DOHH2 (cell line): ENCODE results near the gene SCRN1.

ENCODE experiments used
- H3F3A ChIP-seq: fragments of 200-600 bp; sonication (generic), shearing (Covaris generic); 2 replicates; pipeline ENCODE4 v1.6.0; 2016; ENCODE audit warnings: antibody characterized with exemption, mild to moderate bottlenecking; ENCODE audit not compliant: control insufficient read depth, insufficient read depth
- H3K27ac ChIP-seq: fragments of 200-600 bp; sonication (generic); 2 replicates; pipeline ENCODE4 v1.5.1; 2014; ENCODE audit warnings: low read depth, mild to moderate bottlenecking, low read length, moderate library complexity
- H3K27me3 ChIP-seq: fragments of 200-600 bp; sonication (generic); 2 replicates; pipeline ENCODE4 v1.6.1; 2014; ENCODE audit warnings: mild to moderate bottlenecking, low read length, mixed read lengths; ENCODE audit not compliant: control insufficient read depth
- H3K36me3 ChIP-seq: fragments of 200-600 bp; sonication (generic); 2 replicates; pipeline ENCODE4 v1.6.1; 2014; ENCODE audit warnings: mild to moderate bottlenecking, low read length, moderate library complexity, mixed read lengths; ENCODE audit not compliant: control insufficient read depth
- H3K4me1 ChIP-seq: fragments of 200-600 bp; sonication (generic); 2 replicates; pipeline ENCODE4 v1.6.1; 2014; ENCODE audit warnings: mild to moderate bottlenecking, low read length, mixed read lengths; ENCODE audit not compliant: control insufficient read depth
- H3K4me2 ChIP-seq: fragments of 200-600 bp; sonication (generic); 2 replicates; pipeline ENCODE4 v1.6.0; 2014; ENCODE audit warnings: mild to moderate bottlenecking, low read length, moderate library complexity
- H3K4me3 ChIP-seq: fragments of 200-600 bp; sonication (generic); 2 replicates; pipeline ENCODE4 v1.5.1; 2014; ENCODE audit warnings: mild to moderate bottlenecking, low read length, mixed read lengths
- H3K79me2 ChIP-seq: fragments of 200-600 bp; sonication (generic); 2 replicates; pipeline ENCODE4 v1.6.1; 2014; ENCODE audit warnings: mild to moderate bottlenecking, low read length, mixed read lengths; ENCODE audit not compliant: control insufficient read depth
- H3K9me2 ChIP-seq: fragments of 200-600 bp; sonication (generic); replicated peaks from 2 replicates; pipeline ENCODE4 v1.6.1; 2014; ENCODE audit warnings: mild to moderate bottlenecking, low read length, mixed read lengths; ENCODE audit not compliant: control insufficient read depth
- H3K9me3 ChIP-seq: fragments of 200-600 bp; sonication (generic); 2 replicates; pipeline ENCODE4 v1.6.1; 2014; ENCODE audit warnings: antibody characterized with exemption, low read length, mixed read lengths; ENCODE audit not compliant: control insufficient read depth, insufficient read depth
- H4K20me1 ChIP-seq: fragments of 200-600 bp; sonication (generic); 2 replicates; pipeline ENCODE4 v1.6.0; 2014; ENCODE audit warnings: low read depth, mild to moderate bottlenecking, antibody characterized with exemption, low read length, moderate library complexity; ENCODE audit not compliant: control insufficient read depth, insufficient read depth
- CTCF ChIP-seq: fragments of 200-600 bp; sonication (generic); IDR thresholded peaks from one replicate; pipeline ENCODE4 v1.5.1; 2014; ENCODE audit warnings: antibody characterized with exemption, mild to moderate bottlenecking, low read depth, low read length; ENCODE audit not compliant: poor library complexity, severe bottlenecking
- EZH2phosphoT487 ChIP-seq: fragments of 200-600 bp; sonication (generic); IDR thresholded peaks from 2 replicates; pipeline ENCODE4 v1.6.1; 2017; ENCODE audit warnings: borderline replicate concordance, mild to moderate bottlenecking, antibody characterized with exemption, low read length, moderate library complexity, mixed read lengths

Gene SCRN1

DNA sequence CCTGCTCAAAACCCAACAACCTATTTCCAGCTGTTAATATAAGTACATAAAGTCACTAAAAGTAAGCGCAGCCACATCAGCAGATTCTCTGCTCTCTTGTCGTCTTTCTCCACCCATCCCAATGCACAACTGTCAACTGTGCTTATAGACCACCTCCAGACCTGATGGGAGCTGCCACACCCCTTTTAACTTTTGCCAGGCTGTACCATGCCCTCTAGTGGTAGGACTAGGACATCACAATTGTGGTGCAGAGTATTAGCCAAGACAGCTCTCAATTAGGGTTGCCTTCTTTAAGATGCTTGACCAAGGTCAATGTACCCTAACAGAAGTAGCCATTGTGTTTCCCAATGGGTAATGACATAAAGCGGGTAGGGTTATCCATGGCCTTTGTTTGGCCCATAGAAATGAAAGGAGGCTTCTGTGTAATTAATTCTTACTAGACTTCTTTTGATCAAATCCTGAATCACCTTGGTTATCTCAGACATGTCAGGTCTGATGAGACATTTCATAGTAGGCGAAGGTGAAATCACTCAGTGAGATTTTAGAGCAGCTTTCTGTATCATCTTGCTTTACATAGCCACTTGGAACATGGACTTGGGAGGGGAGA, 68.1 kb downstream of the SCRN1 start:
- H3K4me2 ChIP-seq: no peak overlapping the region
- H3K9me3 ChIP-seq: no peaks in the 10 kb centered on the region

DNA sequence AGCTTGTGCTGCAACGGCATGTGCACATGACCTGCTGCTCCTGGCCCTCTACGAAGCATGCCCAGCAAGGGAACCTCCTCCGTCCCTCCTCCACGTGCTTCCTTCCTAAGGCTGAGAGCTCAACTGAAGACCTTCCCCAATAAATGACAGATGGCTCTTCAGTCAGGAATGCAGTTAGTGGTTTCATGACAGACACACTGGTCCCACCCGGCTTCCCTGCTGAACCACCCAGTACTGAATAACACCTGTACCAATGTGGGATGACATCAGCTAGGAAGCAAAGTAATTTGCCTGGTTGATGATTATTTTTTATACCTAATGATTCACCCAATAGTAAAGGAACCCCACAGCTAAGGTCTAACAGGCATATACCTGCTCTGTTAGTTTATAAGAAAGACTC, 69.1 kb downstream of the SCRN1 start:
- H3K36me3 ChIP-seq: peaks cover 29% of the 10 kb centered on the region

More for the DNA sequence above, 68.1 kb downstream of the SCRN1 start:
- peaks cover 29% of the 10 kb centered on the region for H3K36me3 ChIP-seq
- H3K9me2 ChIP-seq: no peaks in the 10 kb centered on the region
- peaks cover 2% of the 10 kb centered on the region; the same call in 1 of the 2 replicates for H3F3A ChIP-seq
- no peak overlapping the region for H3K4me3 ChIP-seq
- no peaks in the 10 kb centered on the region for H3K79me2 ChIP-seq
- 0 out of 2 replicates have a peak, but pooled peaks cover 4% of the 10 kb centered on the region for H4K20me1 ChIP-seq
- no peaks in the 10 kb centered on the region for H3K4me1 ChIP-seq
- H3K27me3 ChIP-seq: no peaks in the 10 kb centered on the region
- no peak overlapping the region for H3K27ac ChIP-seq
- peak; percentile 99 for TF ChIP-seq CTCF
- no peak for TF ChIP-seq EZH2phosphoT487

GRCh38 chr7:29919790-29920189, 69.8 kb downstream of the SCRN1 start:
- H3K27ac ChIP-seq: no peak overlapping the region
- no peaks in the 10 kb centered on the region for H3K9me2 ChIP-seq
- H3K36me3 ChIP-seq: peaks cover 29% of the 10 kb centered on the region
- H3K79me2 ChIP-seq: no peaks in the 10 kb centered on the region
- no peak overlapping the region for H3K4me3 ChIP-seq
- no peaks in the 10 kb centered on the region for H3K9me3 ChIP-seq
- no peak for TF ChIP-seq CTCF
- TF ChIP-seq EZH2phosphoT487: no peak
- H3K27me3 ChIP-seq: no peaks in the 10 kb centered on the region
- H3K4me2 ChIP-seq: no peak overlapping the region
- 0 out of 2 replicates have a peak, but pooled peaks cover 4% of the 10 kb centered on the region for H4K20me1 ChIP-seq
- H3K4me1 ChIP-seq: no peaks in the 10 kb centered on the region
- H3F3A ChIP-seq: peaks cover 2% of the 10 kb centered on the region; the same call in 1 of the 2 replicates

More for the DNA sequence above, 69.1 kb downstream of the SCRN1 start:
- Histone ChIP-seq H3K4me2 (no peak overlapping the region), H3K79me2 (no peaks in the 10 kb centered on the region), H3K27ac (no peak overlapping the region), H3K4me3 (no peak overlapping the region), H3K9me3 (no peaks in the 10 kb centered on the region), H4K20me1 (0 out of 2 replicates have a peak, but pooled peaks cover 4% of the 10 kb centered on the region), H3F3A (peaks cover 2% of the 10 kb centered on the region; the same call in 1 of the 2 replicates), H3K9me2 (no peaks in the 10 kb centered on the region), H3K4me1 (no peaks in the 10 kb centered on the region), H3K27me3 (no peaks in the 10 kb centered on the region)
- TF ChIP-seq CTCF: no peak
- TF ChIP-seq EZH2phosphoT487: no peak
